ENCODE data around the gene NCR1.
"Not testable (repeated sequence)": the region's sequence is repeated elsewhere in the genome, so short reads cannot be mapped to it uniquely, and the experiment has no call there.

Gene NCR1

DNA sequence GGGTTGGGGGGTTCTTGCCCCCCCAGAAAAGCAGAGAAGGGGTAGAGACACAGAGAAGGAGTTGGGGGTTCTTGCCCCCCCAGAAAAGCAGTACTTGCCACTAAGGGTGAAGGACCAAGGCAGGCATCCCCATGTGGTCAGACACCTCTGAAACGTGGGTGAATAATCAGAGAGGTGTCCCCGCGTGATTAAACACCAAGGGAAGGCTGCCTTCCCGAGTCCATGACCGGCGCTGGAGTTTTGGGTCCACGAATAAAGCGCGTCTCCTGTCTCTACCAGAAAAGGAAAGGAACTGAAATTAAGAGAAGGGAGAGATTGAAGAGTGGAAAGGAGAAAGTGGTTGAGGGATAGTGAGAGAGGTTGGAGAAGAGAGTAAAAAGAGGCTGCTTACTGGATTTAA lies 6.3 kb upstream of the NCR1 start:
- Mint-ChIP-seq H3K27me3 (peaks cover 18% of the 10 kb centered on the region), H3K27ac (peak overlapping the region; percentile 20)
- not testable (repeated sequence) for H3K9me3 Mint-ChIP-seq, H3K36me3 Mint-ChIP-seq, H3K4me3 Mint-ChIP-seq, H3K4me1 Mint-ChIP-seq

GRCh38 chr19:54901153-54901552 lies 4.8 kb upstream of the NCR1 start:
- not testable (repeated sequence) for H3K9me3 Mint-ChIP-seq, H3K4me1 Mint-ChIP-seq, H3K4me3 Mint-ChIP-seq, H3K36me3 Mint-ChIP-seq, H3K27ac Mint-ChIP-seq
- peaks cover 18% of the 10 kb centered on the region for H3K27me3 Mint-ChIP-seq

GRCh38 chr19:54902061-54902460 lies 3.9 kb upstream of the NCR1 start:
- no peaks in the 10 kb centered on the region for H3K4me1 Mint-ChIP-seq
- no peak overlapping the region for H3K4me3 Mint-ChIP-seq
- H3K27me3 Mint-ChIP-seq = peaks cover 18% of the 10 kb centered on the region
- no peaks in the 10 kb centered on the region for H3K9me3 Mint-ChIP-seq
- no peaks in the 10 kb centered on the region for H3K36me3 Mint-ChIP-seq
- no peak overlapping the region for H3K27ac Mint-ChIP-seq

DNA sequence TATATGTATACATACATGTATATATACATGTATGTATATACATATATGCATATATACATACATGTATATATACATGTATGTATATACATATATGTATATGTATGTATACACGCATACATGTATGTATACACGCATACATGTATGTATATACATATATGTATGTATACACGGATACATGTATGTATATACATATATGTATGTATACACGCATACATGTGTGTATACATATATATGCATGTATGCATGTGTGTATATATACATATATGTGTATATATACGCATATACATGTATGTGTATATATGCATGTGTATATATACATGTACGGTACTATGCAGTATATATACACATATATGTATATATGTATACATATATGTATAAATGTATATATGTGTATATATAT lies 2.6 kb upstream of the NCR1 start:
- no peak overlapping the region for H3K4me3 Mint-ChIP-seq
- no peaks in the 10 kb centered on the region for H3K4me1 Mint-ChIP-seq
- no peaks in the 10 kb centered on the region for H3K36me3 Mint-ChIP-seq
- H3K9me3 Mint-ChIP-seq = no peaks in the 10 kb centered on the region
- H3K27me3 Mint-ChIP-seq = peaks cover 13% of the 10 kb centered on the region
- no peak overlapping the region for H3K27ac Mint-ChIP-seq

- not testable (repeated sequence) for H3K9me3 Mint-ChIP-seq, H3K36me3 Mint-ChIP-seq, H3K4me1 Mint-ChIP-seq, H3K27ac Mint-ChIP-seq, H3K4me3 Mint-ChIP-seq
- H3K27me3 Mint-ChIP-seq = peaks cover 13% of the 10 kb centered on the region
These were observed 1.7 kb upstream of the NCR1 start for GRCh38 chr19:54904261-54904660.

DNA sequence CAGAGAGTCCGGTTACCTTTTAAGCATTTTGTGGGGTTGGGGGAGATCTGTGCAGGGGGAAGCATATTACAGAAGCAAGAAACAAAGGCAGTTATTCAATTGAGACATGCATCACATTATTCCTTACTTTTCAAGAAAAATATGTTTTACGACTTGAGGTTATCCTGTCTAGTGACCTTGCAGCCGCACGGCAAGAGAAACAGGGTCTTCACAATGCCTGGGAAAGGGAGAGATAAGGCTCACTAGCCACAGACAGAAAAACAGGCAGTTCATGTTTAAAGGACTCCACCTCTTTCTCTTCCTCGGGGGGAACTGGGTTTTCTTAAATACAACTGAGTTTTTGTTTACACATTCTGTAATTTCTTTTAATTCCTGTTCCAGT lies 536 bp upstream of the NCR1 start:
- Mint-ChIP-seq H3K27ac (no peak overlapping the region), H3K27me3 (peaks cover 7% of the 10 kb centered on the region), H3K4me3 (peak overlapping the region; percentile 34), H3K36me3 (no peaks in the 10 kb centered on the region), H3K4me1 (no peaks in the 10 kb centered on the region), H3K9me3 (no peaks in the 10 kb centered on the region)

- H3K4me3 Mint-ChIP-seq = peak overlapping the region; percentile 68
- no peak overlapping the region for H3K27ac Mint-ChIP-seq
- H3K9me3 Mint-ChIP-seq = no peaks in the 10 kb centered on the region
- peaks cover 7% of the 10 kb centered on the region for H3K27me3 Mint-ChIP-seq
- H3K4me1 Mint-ChIP-seq = no peaks in the 10 kb centered on the region
- no peaks in the 10 kb centered on the region for H3K36me3 Mint-ChIP-seq
These were observed 871 bp downstream of the NCR1 start for GRCh38 chr19:54906819-54907218.

- H3K4me1 Mint-ChIP-seq, H3K27ac Mint-ChIP-seq, H3K9me3 Mint-ChIP-seq, H3K36me3 Mint-ChIP-seq, H3K4me3 Mint-ChIP-seq, H3K27me3 Mint-ChIP-seq: not testable (repeated sequence)
These were observed 2.0 kb downstream of the NCR1 start for GRCh38 chr19:54907899-54908298.

DNA sequence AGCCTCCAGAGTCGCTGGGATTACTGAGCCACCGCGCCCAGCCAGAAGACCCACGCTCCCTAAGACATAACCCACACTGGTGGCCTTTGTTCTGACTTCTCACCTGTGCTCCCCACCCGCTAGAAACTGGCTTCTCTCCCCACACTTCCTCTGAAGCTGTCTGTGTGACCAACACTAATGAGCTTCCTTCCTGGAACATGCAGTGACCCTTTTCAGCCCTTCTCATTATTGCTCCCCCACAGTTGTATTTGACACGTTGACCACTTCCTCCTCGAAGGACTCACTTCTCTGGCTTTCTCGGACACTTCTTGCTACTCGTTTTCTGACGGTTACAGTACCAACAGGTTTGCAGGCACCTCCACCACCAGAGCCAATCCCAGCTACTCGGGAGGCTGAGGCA lies 10.9 kb downstream of the NCR1 start:
- Mint-ChIP-seq H3K4me1 (no peaks in the 10 kb centered on the region), H3K9me3 (no peaks in the 10 kb centered on the region), H3K4me3 (no peak overlapping the region), H3K36me3 (no peaks in the 10 kb centered on the region), H3K27me3 (peaks cover 11% of the 10 kb centered on the region), H3K27ac (no peak overlapping the region)

DNA sequence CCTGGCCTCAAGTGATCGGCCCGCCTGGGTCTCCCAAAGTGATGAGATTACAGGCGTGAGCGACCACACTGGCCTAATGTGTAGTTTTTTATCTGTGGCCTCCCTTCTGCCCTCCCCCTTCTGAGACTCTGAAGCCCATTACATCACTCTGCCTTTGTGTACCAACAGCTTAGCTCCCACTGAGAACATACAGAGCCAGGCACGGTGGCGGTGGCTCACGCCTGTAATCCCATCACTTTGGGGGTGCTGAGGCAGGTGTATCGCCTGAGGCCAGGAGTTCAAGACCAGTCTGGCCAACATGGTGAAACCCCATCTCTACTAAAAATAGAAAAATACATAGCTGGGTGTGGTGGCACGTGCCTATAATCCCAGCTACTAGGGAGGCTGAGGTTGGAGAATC lies 12.6 kb downstream of the NCR1 start:
- no peak overlapping the region for H3K27ac Mint-ChIP-seq
- no peak overlapping the region for H3K4me3 Mint-ChIP-seq
- no peaks in the 10 kb centered on the region for H3K36me3 Mint-ChIP-seq
- peaks cover 13% of the 10 kb centered on the region for H3K27me3 Mint-ChIP-seq
- H3K4me1 Mint-ChIP-seq = no peaks in the 10 kb centered on the region
- no peaks in the 10 kb centered on the region for H3K9me3 Mint-ChIP-seq

- not testable (repeated sequence) for H3K4me1 Mint-ChIP-seq, H3K36me3 Mint-ChIP-seq, H3K4me3 Mint-ChIP-seq, H3K27ac Mint-ChIP-seq, H3K9me3 Mint-ChIP-seq
- H3K27me3 Mint-ChIP-seq = peaks cover 13% of the 10 kb centered on the region
These were observed 14.0 kb downstream of the NCR1 start for GRCh38 chr19:54919646-54920563.

DNA sequence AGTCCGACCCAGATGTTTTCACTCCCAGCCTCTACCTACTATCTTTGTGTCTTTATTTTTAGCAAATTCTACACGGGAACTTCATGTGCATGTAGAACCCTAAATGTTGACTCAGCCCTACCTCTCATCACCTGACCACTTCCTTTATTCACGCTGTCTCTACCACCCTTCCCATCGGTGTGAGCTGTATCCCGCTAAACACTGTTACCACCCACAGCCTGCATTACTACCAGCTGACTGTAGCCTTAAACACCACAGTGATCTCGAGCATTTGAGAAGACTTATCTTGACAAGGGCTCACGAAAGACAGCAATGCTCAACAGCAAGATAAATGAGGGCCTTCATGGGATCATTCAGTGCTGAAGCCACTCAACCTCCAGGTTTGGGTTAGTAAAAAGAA lies 15.1 kb downstream of the NCR1 start:
- H3K27ac Mint-ChIP-seq = no peak overlapping the region
- H3K9me3 Mint-ChIP-seq = no peaks in the 10 kb centered on the region
- no peaks in the 10 kb centered on the region for H3K36me3 Mint-ChIP-seq
- H3K4me3 Mint-ChIP-seq = no peak overlapping the region
- H3K4me1 Mint-ChIP-seq = no peaks in the 10 kb centered on the region
- peaks cover 11% of the 10 kb centered on the region for H3K27me3 Mint-ChIP-seq

GRCh38 chr19:54923276-54923675 lies 17.3 kb downstream of the NCR1 start:
- no peak overlapping the region for H3K4me3 Mint-ChIP-seq
- H3K9me3 Mint-ChIP-seq = peaks cover 2% of the 10 kb centered on the region
- H3K36me3 Mint-ChIP-seq = no peaks in the 10 kb centered on the region
- H3K4me1 Mint-ChIP-seq = no peaks in the 10 kb centered on the region
- H3K27ac Mint-ChIP-seq = no peak overlapping the region
- H3K27me3 Mint-ChIP-seq = peaks cover 7% of the 10 kb centered on the region

DNA sequence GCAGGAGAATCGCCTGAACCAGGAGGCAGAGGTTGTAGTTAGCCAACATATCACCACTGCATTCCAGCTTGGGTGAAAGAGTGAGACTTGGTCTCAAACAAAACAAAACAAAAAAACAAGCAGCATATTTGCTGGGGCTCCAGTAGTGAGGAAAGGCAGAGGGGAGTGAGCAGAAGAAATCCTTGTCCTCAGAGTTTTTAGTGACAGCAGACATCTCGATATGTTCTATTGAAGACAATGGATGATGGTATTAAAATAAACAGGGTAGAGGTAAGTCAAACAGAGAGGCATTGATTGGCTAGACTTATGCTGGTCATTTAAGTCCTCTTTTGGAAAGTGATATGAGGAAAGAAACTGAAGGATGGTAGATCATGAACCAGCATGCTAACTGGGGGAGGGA lies 22.4 kb downstream of the NCR1 start:
- Mint-ChIP-seq H3K9me3 (peaks cover 11% of the 10 kb centered on the region), H3K27me3 (peaks cover 1% of the 10 kb centered on the region), H3K36me3 (peaks cover 2% of the 10 kb centered on the region), H3K27ac (no peak overlapping the region), H3K4me3 (no peak overlapping the region), H3K4me1 (no peaks in the 10 kb centered on the region)

DNA sequence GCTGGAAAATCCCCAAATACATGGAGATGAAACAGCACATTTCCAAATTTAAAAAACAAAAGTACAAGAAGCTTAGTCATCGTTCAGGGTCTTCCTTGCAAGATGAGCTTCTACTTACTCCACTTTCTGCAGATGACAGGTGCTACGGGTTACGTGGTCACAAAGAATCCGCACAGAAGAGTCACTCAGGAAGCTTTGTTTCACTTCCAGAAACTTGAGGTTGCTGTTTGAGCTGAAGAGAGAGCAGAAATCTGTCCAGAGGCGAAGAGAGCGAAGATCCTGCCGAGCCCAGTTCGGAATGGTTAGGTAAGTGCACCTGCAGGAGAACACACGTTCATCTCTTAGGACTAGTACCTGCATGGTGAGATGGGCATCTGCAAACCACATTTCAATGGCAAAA lies 32.0 kb downstream of the NCR1 start:
- Mint-ChIP-seq H3K4me3 (no peak overlapping the region), H3K36me3 (no peaks in the 10 kb centered on the region), H3K27ac (no peak overlapping the region), H3K9me3 (no peaks in the 10 kb centered on the region), H3K27me3 (peaks cover 3% of the 10 kb centered on the region), H3K4me1 (peaks cover 3% of the 10 kb centered on the region)

- H3K27ac Mint-ChIP-seq = no peak overlapping the region
- no peaks in the 10 kb centered on the region for H3K36me3 Mint-ChIP-seq
- no peak overlapping the region for H3K4me3 Mint-ChIP-seq
- H3K4me1 Mint-ChIP-seq = peaks cover 3% of the 10 kb centered on the region
- no peaks in the 10 kb centered on the region for H3K9me3 Mint-ChIP-seq
- H3K27me3 Mint-ChIP-seq = peaks cover 3% of the 10 kb centered on the region
These were observed 33.0 kb downstream of the NCR1 start for GRCh38 chr19:54938906-54939305.

GRCh38 chr19:54939538-54939937 lies 33.6 kb downstream of the NCR1 start:
- H3K36me3 Mint-ChIP-seq, H3K9me3 Mint-ChIP-seq, H3K27ac Mint-ChIP-seq, H3K4me1 Mint-ChIP-seq, H3K27me3 Mint-ChIP-seq, H3K4me3 Mint-ChIP-seq: not testable (repeated sequence)
